ENCODE results near the gene ZNF358. TPM values are rescaled to one million over a fixed set of nuclear protein-coding genes. Genes with fewer than 3 reads are reported as not detected.

ZNF358 gene
- total RNA-seq, 1 donor from 2014 or later = 80.8 TPM

GRCh38 chr19:7552781-7553180 is 36.9 kb downstream of the ZNF358 start:
- TF ChIP-seq CTCF (conservative IDR thresholded peaks at IDR 0.05; ENCODE audit: low read depth, low read length) = no peak
- DNase-seq (ENCODE audit: low read depth) = no peak

GRCh38 chr19:7554565-7554964 is 38.7 kb downstream of the ZNF358 start:
- DNase-seq (ENCODE audit: low read depth) = no peak
- no peak overlapping the region for H3K4me3 ChIP-seq (ENCODE audit: low read depth, low read length)
- TF ChIP-seq CTCF (conservative IDR thresholded peaks at IDR 0.05; ENCODE audit: low read depth, low read length) = no peak

More at GRCh38 chr19:7552781-7553180, 36.9 kb downstream of the ZNF358 start:
- no peak overlapping the region for H3K4me3 ChIP-seq (ENCODE audit: low read depth, low read length)

GRCh38 chr19:7554990-7555864 is 39.3 kb downstream of the ZNF358 start:
- no peak overlapping the region for H3K4me3 ChIP-seq (ENCODE audit: low read depth, low read length)
- no peak for DNase-seq (ENCODE audit: low read depth)
- TF ChIP-seq CTCF (conservative IDR thresholded peaks at IDR 0.05; ENCODE audit: low read depth, low read length) = no peak

GRCh38 chr19:7556696-7557315 is 40.9 kb downstream of the ZNF358 start:
- DNase-seq (ENCODE audit: low read depth) = no peak
- no peak for TF ChIP-seq CTCF (conservative IDR thresholded peaks at IDR 0.05; ENCODE audit: low read depth, low read length)
- H3K4me3 ChIP-seq (ENCODE audit: low read depth, low read length) = no peak overlapping the region

- no peak overlapping the region for H3K4me3 ChIP-seq (ENCODE audit: low read depth, low read length)
- TF ChIP-seq CTCF (conservative IDR thresholded peaks at IDR 0.05; ENCODE audit: low read depth, low read length) = no peak
- DNase-seq (ENCODE audit: low read depth) = no peak
Measured at GRCh38 chr19:7558667-7559066, 42.8 kb downstream of the ZNF358 start.

- H3K4me3 ChIP-seq (ENCODE audit: low read depth, low read length) = no peak overlapping the region
- TF ChIP-seq CTCF (conservative IDR thresholded peaks at IDR 0.05; ENCODE audit: low read depth, low read length) = no peak
- no peak for DNase-seq (ENCODE audit: low read depth)
Measured at GRCh38 chr19:7559102-7559501, 43.2 kb downstream of the ZNF358 start.
